Adrenal gland (tissue), 12 donors: ENCODE measurements around the gene EIF4E2. TPM values are rescaled to one million over a fixed set of nuclear protein-coding genes. Genes with fewer than 3 reads are reported as not detected.
A peak's percentile ranks its signal among the peaks of the same experiment; 100 is the strongest.

Experiments used
- DNase-seq, 7 donors: peaks; one replicate each; pipeline ENCODE4 v3.0.0-alpha.2; 2019 to 2020
- H3K27ac ChIP-seq, 5 donors: fragments of 200-600 bp; sonication (generic) in 4 of 5; 1 replicate in 3 of 5; 2 replicates in 2 of 5; pipeline versions ENCODE4 v1.5.1 to v1.8.0; 2016 to 2020; ENCODE audit warnings: mild to moderate bottlenecking in 1 of 5
- H3K27me3 ChIP-seq: fragments of 200-600 bp; 2 replicates; pipeline ENCODE4 v1.8.0; 2021
- H3K36me3 ChIP-seq, 2 donors: fragments of 200-600 bp; replicated peaks in 1 of 2; 1 replicate in 1 of 2; 2 replicates in 1 of 2; pipeline versions ENCODE4 v1.5.1 to v1.8.0; 2018 to 2022
- H3K4me1 ChIP-seq, 2 donors: fragments of 200-600 bp; replicated peaks in 1 of 2; 1 replicate in 1 of 2; 2 replicates in 1 of 2; pipeline versions ENCODE4 v1.5.1 to v1.8.0; 2018 to 2021
- H3K4me3 ChIP-seq, 4 donors: fragments of 200-600 bp; sonication (generic) in 3 of 4; one replicate each; pipeline ENCODE4 v1.5.1; 2016 to 2018
- H3K9me3 ChIP-seq, 3 donors: fragments of 200-600 bp; sonication (generic) in 1 of 3; replicated peaks in 1 of 3; 1 replicate in 2 of 3; 2 replicates in 1 of 3; pipeline versions ENCODE4 v1.5.1 to v1.8.0; 2016 to 2021
- CTCF ChIP-seq, 6 experiments: fragments of 450-650 bp in 4 of 6; fragments of 200-600 bp in 2 of 6; sonication (generic) in 1 of 6; IDR thresholded peaks; 1 replicate in 5 of 6; 2 replicates in 1 of 6; pipeline versions ENCODE4 v1.5.1 to v1.8.0; 2016 to 2021; ENCODE audit warnings: antibody characterized with exemption in 6 of 6, mild to moderate bottlenecking in 2 of 6, moderate library complexity in 1 of 6
- POLR2A ChIP-seq, 2 donors: fragments of 450-650 bp; IDR thresholded peaks; one replicate each; pipeline ENCODE4 v1.6.1; 2017; ENCODE audit warnings: antibody characterized with exemption in 2 of 2, mild to moderate bottlenecking in 2 of 2, moderate library complexity in 1 of 2
- WGBS, 4 donors: extraction: QIAGEN DNeasy Blood & Tissue Kit in 2 of 4; methylation state at CpG; one replicate each; pipeline versions ENCODE4 v1.1.5 to v1.1.7; 2013 to 2017; 5-methylcytosine and 5-hydroxymethylcytosine counted together
- intact Hi-C, 2 donors: fragments of 100-400 bp; cut with DNase I; formaldehyde crosslinking; loops; one replicate each; pipeline versions ENCODE4 v1.14.1 to v1.15.0; 2022 to 2023
- polyA plus RNA-seq, 3 donors: library from polyadenylated mRNA; stranded (reverse); fragments of 200-250 nt in 2 of 3; fragments of 350-450 nt in 1 of 3; fragmentation: Illumina TruSeq in 1 of 3; extraction: RNeasy Lipid Tissue Mini Kit (QIAGEN cat#74804) in 1 of 3; gene quantifications; one replicate each; pipeline ENCODE4 v1.2.3, GENCODE V29; 2013 to 2014
- total RNA-seq, 9 donors: library from RNA; depleted of rRNA in 4 of 9; stranded (reverse); fragments of >200 nt in 4 of 9; fragments of 120-200 nt in 1 of 9; fragmentation: NEBNext Ultra II Directional in 1 of 9; extraction: Animal tissue kit (Norgen Biotek cat#: 25700) in 1 of 9; gene quantifications; one replicate each; pipeline versions ENCODE4 v1.1.0 to v1.2.4, GENCODE V29; 2013 to 2023
- donor health status: healthy with polysubstance abuse.
- donor health status: Bipolar disorder and iron deficiency.
- donor health status: DM: yes; HTN: yes; CAD: no.
- donor health status: DM: no; HTN: no; CAD: no.
- donor health status: DM: no; HTN: no; CAD: no.
- donor health status: DM: yes; HTN: yes; CAD: no.

The EIF4E2 gene
- total and polyA plus RNA-seq, 12 donors: 32.2 to 137 (median 57.8) TPM

- intact Hi-C loops: no loop called here
- TF ChIP-seq POLR2A (IDR thresholded peaks at IDR 0.05): no peak
- TF ChIP-seq CTCF (IDR thresholded peaks at IDR 0.05): no peak
- H3K4me1 ChIP-seq: no peaks in the 10 kb centered on the region
- H3K27ac ChIP-seq: no peak overlapping the region
- 76 to 90% (median 78%) methylated on average over 4 to 14 of the region's 14 CpGs for WGBS, 4 donors
- H3K36me3 ChIP-seq: no peaks in the 10 kb centered on the region
- peaks cover 10% of the 10 kb centered on the region for H3K27me3 ChIP-seq
- no peaks in the 10 kb centered on the region for H3K9me3 ChIP-seq
- DNase-seq: peak in 1 of 7 donors; percentile 11
- H3K4me3 ChIP-seq: no peak overlapping the region
Measured at GRCh38 chr2:232534940-232535651, 15.4 kb upstream of the EIF4E2 start.

- H3K27me3 ChIP-seq: peaks cover 10% of the 10 kb centered on the region
- peak in 2 of 7 donors; percentile 4 for DNase-seq
- 84 to 90% (median 87%) methylated on average over 4 to 5 of the region's 5 CpGs for whole genome bisulfite sequencing, 4 donors
- H3K27ac ChIP-seq: no peak overlapping the region
- no peaks in the 10 kb centered on the region for H3K4me1 ChIP-seq
- no peak for TF ChIP-seq POLR2A (IDR thresholded peaks at IDR 0.05)
- no peak for TF ChIP-seq CTCF (IDR thresholded peaks at IDR 0.05)
- no peak overlapping the region for H3K4me3 ChIP-seq
- intact Hi-C loops: no loop called here
- no peaks in the 10 kb centered on the region for H3K9me3 ChIP-seq
- H3K36me3 ChIP-seq: no peaks in the 10 kb centered on the region
Measured at GRCh38 chr2:232535761-232536530, 14.5 kb upstream of the EIF4E2 start.

- peak in 2 of 7 donors; percentile 8 to 17 for DNase-seq
- TF ChIP-seq POLR2A (IDR thresholded peaks at IDR 0.05): no peak
- peak in 3 of 6 experiments; percentile 8 to 13 (median 13) for TF ChIP-seq CTCF (IDR thresholded peaks at IDR 0.05)
- Histone ChIP-seq H3K27ac (no peak overlapping the region), H3K27me3 (peaks cover 10% of the 10 kb centered on the region), H3K9me3 (no peaks in the 10 kb centered on the region), H3K4me3 (no peak overlapping the region), H3K4me1 (no peaks in the 10 kb centered on the region), H3K36me3 (no peaks in the 10 kb centered on the region)
- 65 to 75% (median 66%) methylated on average over 3 to 5 of the region's 5 CpGs for WGBS, 4 donors
- intact Hi-C loops: no loop called here
Measured at GRCh38 chr2:232537079-232537478, 13.4 kb upstream of the EIF4E2 start.

GRCh38 chr2:232537499-232537898 lies 13.0 kb upstream of the EIF4E2 start:
- H3K4me3 ChIP-seq: no peak overlapping the region
- no peaks in the 10 kb centered on the region for H3K4me1 ChIP-seq
- H3K27ac ChIP-seq: no peak overlapping the region
- WGBS, 4 donors: 78 to 89% (median 87%) methylated on average over 2 to 4 of the region's 4 CpGs
- TF ChIP-seq POLR2A (IDR thresholded peaks at IDR 0.05) (no peak), CTCF (IDR thresholded peaks at IDR 0.05) (no peak)
- H3K27me3 ChIP-seq: peaks cover 10% of the 10 kb centered on the region
- intact Hi-C loops: no loop called here
- no peaks in the 10 kb centered on the region for H3K9me3 ChIP-seq
- peak in 3 of 7 donors; percentile 0 to 48 (median 12) for DNase-seq
- H3K36me3 ChIP-seq: no peaks in the 10 kb centered on the region
